Duodenal mucosa (tissue), 2 donors: ENCODE results near the gene RCE1.

Source experiments
- H3K27ac ChIP-seq: one replicate; pipeline ENCODE4 v1.7.0; 2013; ENCODE audit warnings: low read depth, low read length
- H3K27me3 ChIP-seq, 2 donors: one replicate each; pipeline ENCODE4 v1.7.0; 2013; ENCODE audit warnings: low read length in 2 of 2, control low read depth in 1 of 2; ENCODE audit not compliant: insufficient read depth in 2 of 2, control insufficient read depth in 1 of 2
- H3K36me3 ChIP-seq, 2 donors: one replicate each; pipeline ENCODE4 v1.7.0; 2013; ENCODE audit warnings: low read length in 2 of 2, control low read depth in 1 of 2; ENCODE audit not compliant: insufficient read depth in 2 of 2, control insufficient read depth in 1 of 2
- H3K4me1 ChIP-seq, 2 donors: one replicate each; pipeline ENCODE4 v1.7.0; 2013; ENCODE audit warnings: low read length in 2 of 2, control low read depth in 1 of 2; ENCODE audit not compliant: insufficient read depth in 2 of 2, control insufficient read depth in 1 of 2
- H3K4me3 ChIP-seq, 2 donors: one replicate each; pipeline ENCODE4 v1.7.0; 2013; ENCODE audit warnings: low read length in 2 of 2, low read depth in 1 of 2
- H3K9ac ChIP-seq, 2 donors: one replicate each; pipeline ENCODE4 v1.7.0; 2013; ENCODE audit warnings: low read length in 2 of 2, low read depth in 1 of 2
- H3K9me3 ChIP-seq, 2 donors: one replicate each; pipeline ENCODE4 v1.7.0; 2013; ENCODE audit warnings: low read length in 2 of 2, control low read depth in 1 of 2; ENCODE audit not compliant: control insufficient read depth in 1 of 2

Gene RCE1

DNA sequence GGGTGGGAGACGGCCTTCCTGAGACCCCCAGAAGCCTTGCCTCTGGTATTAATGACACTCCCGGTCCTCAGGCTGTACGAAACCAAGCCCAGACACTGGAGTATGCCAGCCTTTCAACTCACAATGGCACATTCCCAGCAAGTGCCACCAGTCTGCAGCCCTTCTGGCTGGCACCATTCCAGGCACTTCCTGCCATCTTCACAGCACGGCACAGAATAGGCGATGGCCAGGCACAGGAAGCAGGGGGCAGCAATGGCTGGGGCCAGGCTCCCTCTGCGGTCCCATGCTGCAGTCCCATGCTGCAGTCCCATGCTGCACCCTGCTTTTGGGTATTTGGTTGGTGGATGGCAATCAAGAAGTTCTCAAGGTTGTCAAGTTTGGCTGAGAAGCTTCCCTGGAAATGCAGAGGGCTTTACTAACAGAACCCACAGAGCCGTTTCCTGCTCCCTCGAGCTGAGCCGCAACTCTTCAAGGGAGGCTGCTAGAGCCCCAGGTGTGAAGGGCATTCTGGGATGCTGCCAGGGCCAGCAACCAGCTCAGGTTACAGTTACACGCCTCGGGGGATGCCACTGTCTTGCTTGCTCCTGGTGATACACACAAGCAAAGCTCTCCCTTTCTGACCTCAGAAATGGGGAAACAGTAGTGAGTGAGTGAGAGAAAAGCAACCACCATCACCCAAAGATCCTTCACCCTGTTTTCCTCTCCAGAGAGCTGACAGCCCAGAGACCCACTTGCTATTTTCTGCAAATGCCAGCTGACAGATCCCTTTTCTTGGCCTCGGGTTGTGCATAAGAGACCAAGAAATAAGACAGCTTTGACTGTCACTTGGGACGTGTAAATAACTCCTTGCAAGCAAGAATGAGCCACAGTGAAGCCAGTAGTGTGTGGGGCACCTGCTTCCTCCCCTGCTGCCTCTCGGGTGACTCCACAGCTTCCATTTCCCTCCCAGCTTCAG lies 37.5 kb downstream of the RCE1 start:
- H3K4me3 ChIP-seq: no peak overlapping the region
- no peak overlapping the region for H3K27ac ChIP-seq
- no peak overlapping the region for H3K9ac ChIP-seq
- no peaks in the 10 kb centered on the region for H3K9me3 ChIP-seq
- peaks cover 0 to 12% of the 10 kb centered on the region in 2 donors for H3K4me1 ChIP-seq
- H3K27me3 ChIP-seq: no peaks in the 10 kb centered on the region
- H3K36me3 ChIP-seq: no peaks in the 10 kb centered on the region

- Histone ChIP-seq H3K9me3 (no peaks in the 10 kb centered on the region), H3K27me3 (no peaks in the 10 kb centered on the region), H3K4me3 (no peak overlapping the region), H3K36me3 (no peaks in the 10 kb centered on the region), H3K9ac (no peak overlapping the region), H3K27ac (no peak overlapping the region), H3K4me1 (peaks cover 0 to 12% of the 10 kb centered on the region in 2 donors)
Observed at GRCh38 chr11:66881451-66881835, 38.2 kb downstream of the RCE1 start.

DNA sequence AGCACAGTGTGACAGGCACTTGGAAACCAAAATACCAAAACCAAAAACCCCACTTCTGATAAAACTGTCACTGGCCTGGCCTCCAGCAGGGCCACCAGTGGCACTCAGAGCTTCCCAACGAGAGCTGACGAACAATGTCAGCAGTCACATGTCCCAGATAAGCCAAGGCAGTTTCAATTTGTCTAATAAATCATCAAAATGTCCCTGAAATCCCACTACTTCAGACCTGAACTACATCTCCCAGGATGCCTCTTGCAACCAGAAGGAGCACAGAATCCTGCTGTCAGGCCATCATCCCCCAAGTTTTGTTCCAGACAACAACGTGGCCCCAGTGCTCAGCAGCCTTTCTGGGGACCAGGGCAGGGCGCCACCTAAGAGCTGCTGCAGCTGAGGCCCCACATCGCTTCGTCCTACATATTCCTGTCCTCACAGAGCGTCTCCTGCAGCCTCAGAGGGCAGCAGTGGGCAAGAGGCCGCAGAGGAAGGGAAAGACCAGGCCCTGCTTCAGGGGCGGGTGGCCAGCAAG lies 38.7 kb downstream of the RCE1 start:
- no peak overlapping the region for H3K4me3 ChIP-seq
- peaks cover 0 to 12% of the 10 kb centered on the region in 2 donors for H3K4me1 ChIP-seq
- no peaks in the 10 kb centered on the region for H3K36me3 ChIP-seq
- H3K9ac ChIP-seq: no peak overlapping the region
- no peaks in the 10 kb centered on the region for H3K27me3 ChIP-seq
- H3K9me3 ChIP-seq: no peaks in the 10 kb centered on the region
- H3K27ac ChIP-seq: no peak overlapping the region

DNA sequence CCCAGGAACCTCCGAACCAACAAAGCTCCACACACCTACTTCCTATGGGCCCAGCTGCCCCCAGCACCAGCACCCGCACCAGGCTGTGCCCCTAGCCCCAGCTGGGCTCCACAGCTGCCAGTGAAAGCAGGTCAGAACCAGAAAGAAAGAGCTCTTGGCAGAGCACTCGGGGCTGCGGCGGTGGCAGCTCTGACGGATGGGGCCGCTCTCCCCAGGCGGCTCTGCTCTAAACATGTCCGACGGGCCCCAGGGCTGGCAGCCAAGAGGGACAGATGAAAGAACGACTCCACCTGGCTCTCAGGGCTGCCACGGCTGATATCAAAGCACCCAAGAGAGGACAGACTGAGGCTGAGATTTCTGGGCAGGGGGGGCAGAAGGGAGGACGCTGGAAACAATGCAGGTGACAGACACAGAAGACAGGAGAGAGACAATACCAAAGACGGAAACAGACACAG lies 39.3 kb downstream of the RCE1 start:
- Histone ChIP-seq H3K4me1 (peaks cover 0 to 12% of the 10 kb centered on the region in 2 donors), H3K36me3 (no peaks in the 10 kb centered on the region), H3K4me3 (peak overlapping the region; percentile 30 to 46), H3K27me3 (no peaks in the 10 kb centered on the region), H3K9me3 (no peaks in the 10 kb centered on the region), H3K27ac (no peak overlapping the region), H3K9ac (no peak overlapping the region)

GRCh38 chr11:66883016-66883965 lies 40.0 kb downstream of the RCE1 start:
- no peaks in the 10 kb centered on the region for H3K9me3 ChIP-seq
- no peaks in the 10 kb centered on the region for H3K36me3 ChIP-seq
- H3K27me3 ChIP-seq: no peaks in the 10 kb centered on the region
- H3K4me3 ChIP-seq: peak overlapping the region; percentile 30 to 46
- no peak overlapping the region for H3K9ac ChIP-seq
- peaks cover 0 to 12% of the 10 kb centered on the region in 2 donors for H3K4me1 ChIP-seq
- H3K27ac ChIP-seq: no peak overlapping the region

- H3K4me1 ChIP-seq: peaks cover 0 to 12% of the 10 kb centered on the region in 2 donors
- H3K9ac ChIP-seq: no peak overlapping the region
- no peaks in the 10 kb centered on the region for H3K27me3 ChIP-seq
- no peak overlapping the region for H3K4me3 ChIP-seq
- no peaks in the 10 kb centered on the region for H3K9me3 ChIP-seq
- H3K36me3 ChIP-seq: no peaks in the 10 kb centered on the region
- H3K27ac ChIP-seq: no peak overlapping the region
Observed at GRCh38 chr11:66884443-66884842, 41.2 kb downstream of the RCE1 start.

DNA sequence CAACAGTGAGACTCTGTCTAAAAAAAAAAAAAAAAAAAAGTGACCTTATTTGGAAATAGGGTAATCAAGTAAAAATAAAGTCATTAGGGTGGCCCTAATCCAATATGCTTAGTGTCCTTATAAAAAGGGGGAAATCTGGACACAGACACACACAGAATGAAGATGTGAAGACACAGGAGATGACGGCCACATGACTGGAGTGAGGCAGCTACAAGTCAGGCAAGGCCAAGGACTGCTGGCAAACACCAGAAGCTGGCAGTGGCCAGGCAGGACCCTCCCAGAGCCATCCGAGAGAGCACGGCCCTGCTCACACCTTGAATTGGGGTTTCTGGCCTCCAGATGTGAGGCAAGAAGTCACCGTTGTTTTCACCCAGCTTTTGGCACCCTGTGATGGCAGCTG lies 42.2 kb downstream of the RCE1 start:
- Histone ChIP-seq H3K4me3 (no peak overlapping the region), H3K36me3 (no peaks in the 10 kb centered on the region), H3K9me3 (no peaks in the 10 kb centered on the region), H3K27ac (no peak overlapping the region), H3K9ac (no peak overlapping the region), H3K4me1 (peaks cover 0 to 12% of the 10 kb centered on the region in 2 donors), H3K27me3 (no peaks in the 10 kb centered on the region)

DNA sequence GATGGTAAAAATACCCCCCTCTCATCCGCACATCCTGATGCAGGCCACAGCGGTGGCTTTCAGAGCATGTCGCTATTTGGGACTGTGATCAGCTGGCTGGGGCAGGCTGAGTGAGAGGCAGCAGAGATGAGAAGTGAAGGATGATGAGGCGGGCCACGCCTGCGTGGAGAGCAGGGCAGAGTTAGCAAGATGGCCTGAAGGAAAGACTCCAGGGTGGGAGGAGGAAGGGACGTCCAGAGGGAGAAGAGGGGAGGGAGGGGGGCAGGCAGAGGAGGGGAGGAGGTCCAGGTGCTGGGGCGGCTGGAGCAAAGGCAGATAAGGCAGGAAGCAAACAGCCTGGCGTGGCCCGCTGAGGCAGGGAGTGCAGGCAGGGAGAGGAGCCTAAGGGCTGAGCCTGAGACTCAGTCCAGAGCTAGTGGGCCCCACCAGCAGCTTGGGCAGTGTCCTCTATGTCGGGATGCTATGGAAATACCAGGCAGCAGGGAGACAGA lies 42.8 kb downstream of the RCE1 start:
- H3K27ac ChIP-seq: no peak overlapping the region
- no peaks in the 10 kb centered on the region for H3K27me3 ChIP-seq
- no peaks in the 10 kb centered on the region for H3K36me3 ChIP-seq
- H3K4me3 ChIP-seq: no peak overlapping the region
- no peak overlapping the region for H3K9ac ChIP-seq
- H3K4me1 ChIP-seq: peaks cover 0 to 12% of the 10 kb centered on the region in 2 donors
- H3K9me3 ChIP-seq: no peaks in the 10 kb centered on the region

DNA sequence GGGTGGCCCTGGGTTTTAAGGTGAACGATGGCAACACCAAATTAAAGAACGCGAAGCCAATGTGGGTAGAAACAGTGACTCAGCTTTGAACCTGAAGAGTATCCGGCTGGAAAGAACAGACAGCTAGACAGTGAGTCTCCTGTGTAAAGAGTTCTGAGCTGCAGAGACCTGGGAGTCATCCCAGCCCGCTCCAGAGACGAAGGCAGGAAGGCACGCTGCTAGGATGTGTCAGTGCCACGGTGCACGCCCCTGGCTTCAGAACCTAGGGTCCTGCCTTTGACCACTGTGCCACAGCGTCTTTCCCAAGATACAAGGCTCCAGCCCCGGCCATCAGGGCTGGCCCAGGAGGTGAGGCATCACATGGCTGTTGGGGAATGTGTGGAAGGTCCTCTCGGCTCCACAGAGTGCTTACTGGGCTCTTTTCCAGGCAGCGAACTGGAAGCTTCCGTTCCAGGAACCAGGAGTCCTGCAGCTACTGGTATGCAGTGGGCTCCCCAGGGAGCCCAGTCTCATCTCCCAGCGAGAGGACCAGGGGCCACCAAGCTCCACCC lies 43.5 kb downstream of the RCE1 start:
- H3K36me3 ChIP-seq: no peaks in the 10 kb centered on the region
- peaks cover under 1 to 12% of the 10 kb centered on the region in 2 donors for H3K4me1 ChIP-seq
- H3K9ac ChIP-seq: no peak overlapping the region
- no peaks in the 10 kb centered on the region for H3K9me3 ChIP-seq
- H3K27ac ChIP-seq: no peak overlapping the region
- H3K4me3 ChIP-seq: no peak overlapping the region
- no peaks in the 10 kb centered on the region for H3K27me3 ChIP-seq
